Measurements from ENCODE around the gene VSNL1.

VSNL1 gene

DNA sequence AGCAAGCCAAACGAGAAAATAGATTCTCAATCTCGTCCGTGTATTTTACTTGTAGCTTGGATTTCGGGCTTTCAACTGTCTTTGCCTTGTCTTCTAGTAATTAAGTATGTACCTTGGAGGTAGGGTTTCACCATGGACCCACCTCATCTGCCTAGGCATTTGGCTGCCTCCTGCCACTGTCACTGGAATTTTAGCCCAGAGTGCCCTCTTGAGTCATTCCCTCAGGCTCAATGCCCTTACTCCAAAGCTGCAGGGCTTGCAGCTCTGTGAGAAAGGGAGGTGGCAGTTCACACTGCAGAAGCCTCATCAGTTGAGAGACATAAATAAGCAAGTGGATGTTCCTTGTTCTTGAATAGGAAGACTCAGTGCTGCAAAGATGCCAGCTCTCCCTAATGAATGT lies 89.6 kb downstream of the VSNL1 start:
- Mint-ChIP-seq H3K4me1 (no peaks in the 10 kb centered on the region), H3K27ac (no peak overlapping the region), H3K4me3 (no peak overlapping the region), H3K9me3 (no peaks in the 10 kb centered on the region), H3K27me3 (peaks cover 8% of the 10 kb centered on the region)
- ATAC-seq = no peak
- no peak for DNase-seq

DNA sequence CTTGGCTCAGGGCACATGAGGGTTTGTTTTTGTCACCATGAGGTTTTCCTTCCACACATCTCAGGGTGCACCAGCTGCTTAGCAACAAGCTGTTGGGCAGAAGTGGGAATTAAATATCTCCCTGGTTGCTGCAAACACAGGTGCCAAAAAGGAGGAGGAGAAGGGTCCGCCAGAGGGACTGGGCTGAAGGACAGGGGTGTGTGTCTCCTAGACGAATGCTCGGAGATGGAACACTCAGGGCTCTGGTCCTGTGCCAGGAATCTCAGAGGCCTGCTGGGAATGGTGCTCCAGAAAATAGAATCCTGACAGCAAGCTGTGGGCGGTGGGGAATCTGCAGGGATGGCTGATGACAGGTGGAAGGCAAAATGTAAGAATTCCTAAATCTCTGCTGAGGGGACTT lies 94.5 kb downstream of the VSNL1 start:
- DNase-seq (no peak), ATAC-seq (no peak)
- no peaks in the 10 kb centered on the region for H3K9me3 Mint-ChIP-seq
- H3K4me1 Mint-ChIP-seq = no peaks in the 10 kb centered on the region
- H3K4me3 Mint-ChIP-seq = no peak overlapping the region
- no peaks in the 10 kb centered on the region for H3K27me3 Mint-ChIP-seq
- H3K27ac Mint-ChIP-seq = no peak overlapping the region

DNA sequence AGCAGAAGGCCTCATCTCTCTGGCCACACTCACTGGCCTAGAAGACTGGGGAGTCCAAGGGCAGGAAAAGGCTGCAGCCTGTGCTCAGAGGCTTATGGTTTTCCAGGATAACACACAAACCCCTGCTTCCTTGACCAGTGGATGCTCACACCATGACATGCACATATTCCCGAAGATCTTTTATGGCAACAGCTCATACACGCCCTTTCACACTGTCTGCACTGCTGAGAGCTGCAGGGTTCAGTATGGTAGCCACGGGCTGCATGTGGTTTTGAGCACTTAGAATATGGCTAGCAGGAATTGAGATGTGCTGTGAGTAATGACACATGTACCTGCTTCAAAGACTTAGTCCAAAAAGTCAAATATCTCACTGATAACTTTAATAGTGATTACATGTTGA lies 95.8 kb downstream of the VSNL1 start:
- Mint-ChIP-seq H3K4me3 (no peak overlapping the region), H3K27me3 (no peaks in the 10 kb centered on the region), H3K9me3 (no peaks in the 10 kb centered on the region), H3K4me1 (no peaks in the 10 kb centered on the region), H3K27ac (no peak overlapping the region)
- DNase-seq = no peak
- no peak for ATAC-seq

DNA sequence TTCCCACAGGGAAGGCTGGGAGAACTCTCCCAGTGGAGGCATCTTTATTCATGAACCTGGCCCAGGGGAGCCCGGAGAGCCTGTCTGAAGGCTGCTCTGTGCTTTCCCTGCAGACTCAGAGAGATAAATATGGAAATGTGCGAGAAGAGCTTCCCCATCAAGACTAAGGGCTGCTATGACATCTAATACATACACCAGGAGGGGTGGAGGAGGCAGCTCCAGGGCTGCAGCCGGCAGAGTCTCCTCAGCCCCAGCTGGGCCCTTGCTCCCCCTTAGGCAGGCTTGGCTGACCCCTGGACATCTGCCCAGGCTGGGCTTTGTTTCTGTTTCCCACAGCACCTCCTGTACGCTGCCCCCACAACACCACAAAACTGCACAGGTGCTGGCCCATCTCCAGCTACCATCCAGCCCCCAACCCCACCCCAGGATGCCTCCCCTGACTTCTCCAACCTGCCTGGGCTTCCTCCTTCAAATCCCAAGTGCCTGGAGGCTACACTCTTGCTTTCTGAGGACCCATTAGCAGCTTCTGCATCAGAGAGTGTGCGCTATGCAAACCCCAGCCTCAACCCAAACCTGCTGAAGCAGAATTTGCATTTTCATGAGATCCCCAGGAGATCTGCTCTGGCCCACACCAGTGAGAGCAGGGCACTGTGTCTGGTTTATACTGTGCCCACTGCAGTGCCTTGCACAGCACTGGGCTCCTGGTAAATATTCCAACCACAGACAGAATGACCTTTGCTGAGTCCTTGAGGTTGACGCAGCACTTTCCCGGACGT lies 96.8 kb downstream of the VSNL1 start:
- DNase-seq (no peak), ATAC-seq (peak; percentile 10)
- H3K4me3 Mint-ChIP-seq = no peak overlapping the region
- no peak overlapping the region for H3K27ac Mint-ChIP-seq
- H3K9me3 Mint-ChIP-seq = no peaks in the 10 kb centered on the region
- H3K27me3 Mint-ChIP-seq = no peaks in the 10 kb centered on the region
- no peaks in the 10 kb centered on the region for H3K4me1 Mint-ChIP-seq

DNA sequence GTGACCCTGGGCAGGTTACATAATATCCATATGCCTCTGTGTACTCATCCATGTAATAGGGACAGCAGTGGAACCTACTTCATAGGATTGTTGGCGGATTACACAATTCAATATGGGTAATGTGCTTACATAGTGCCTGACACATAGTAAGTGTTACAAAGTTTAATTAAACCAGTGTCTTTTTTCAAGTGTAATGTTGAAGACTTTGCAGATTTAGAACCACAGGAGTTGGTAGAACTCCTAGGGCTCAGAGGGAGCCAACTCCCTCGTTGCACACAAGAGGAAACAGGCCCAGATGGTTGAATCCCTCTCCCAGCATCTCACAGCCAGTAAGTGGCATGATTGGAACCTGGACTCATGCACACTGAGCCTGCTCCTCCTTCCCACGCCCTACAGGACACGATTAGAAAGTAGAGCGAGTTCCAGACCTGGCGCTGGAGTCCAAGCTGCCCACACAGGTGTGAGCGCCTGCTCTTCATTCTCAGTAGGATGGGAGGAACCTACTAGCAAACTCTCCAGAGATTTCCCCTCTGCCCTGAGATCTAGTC lies 97.8 kb downstream of the VSNL1 start:
- ATAC-seq = no peak
- Mint-ChIP-seq H3K27ac (no peak overlapping the region), H3K9me3 (no peaks in the 10 kb centered on the region), H3K4me3 (no peak overlapping the region), H3K4me1 (peaks cover 5% of the 10 kb centered on the region), H3K27me3 (no peaks in the 10 kb centered on the region)
- no peak for DNase-seq

DNA sequence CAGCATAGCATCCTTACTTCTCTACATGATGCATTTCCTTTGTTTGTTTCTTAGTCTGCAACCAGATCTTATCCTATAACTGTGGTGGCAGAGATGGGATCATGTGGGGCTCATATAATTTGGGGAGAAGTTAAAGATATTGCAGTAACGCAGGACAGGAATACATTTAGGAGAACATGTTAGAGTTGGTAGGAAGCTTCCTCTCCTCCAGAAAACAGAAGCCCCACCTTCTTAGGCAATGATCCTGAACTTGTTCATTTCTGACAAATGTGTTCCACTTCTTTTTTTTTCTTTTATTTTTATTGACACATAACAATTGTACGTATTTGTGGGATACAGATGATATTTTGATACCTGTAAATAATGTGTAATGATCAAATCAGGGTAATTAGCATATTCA lies 99.9 kb downstream of the VSNL1 start:
- H3K9me3 Mint-ChIP-seq = no peaks in the 10 kb centered on the region
- peaks cover 6% of the 10 kb centered on the region for H3K4me1 Mint-ChIP-seq
- ATAC-seq (no peak), DNase-seq (no peak)
- no peak overlapping the region for H3K27ac Mint-ChIP-seq
- H3K4me3 Mint-ChIP-seq = no peak overlapping the region
- no peaks in the 10 kb centered on the region for H3K27me3 Mint-ChIP-seq

DNA sequence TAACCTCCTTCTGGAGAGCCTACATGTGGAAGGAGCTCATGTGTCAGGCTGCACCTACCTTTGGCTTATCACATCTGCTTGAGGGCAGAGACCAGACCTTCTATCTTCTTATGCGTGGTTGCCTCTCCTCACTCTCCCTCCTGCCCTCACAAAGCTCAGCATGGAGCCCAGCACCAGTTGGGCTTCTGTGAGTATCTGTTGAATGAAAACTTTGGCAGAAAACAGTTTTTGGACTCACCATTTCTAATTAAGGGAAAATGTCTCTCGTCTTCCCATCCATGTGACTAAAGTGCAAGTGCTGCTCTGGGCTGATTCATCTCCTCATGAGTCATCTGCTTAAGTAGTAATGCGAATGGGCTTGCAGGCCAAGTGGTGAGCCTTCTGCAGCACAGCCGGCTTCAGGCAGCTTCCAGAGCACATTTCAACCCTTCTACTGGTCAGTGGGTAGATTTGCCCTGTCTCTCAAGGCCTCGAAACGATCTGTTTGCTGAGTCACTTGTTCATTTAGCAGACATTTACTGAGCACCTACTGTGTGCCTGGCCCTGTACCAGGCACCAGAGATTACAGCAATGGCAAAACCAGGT lies 102.6 kb downstream of the VSNL1 start:
- ATAC-seq = no peak
- Mint-ChIP-seq H3K27me3 (no peaks in the 10 kb centered on the region), H3K4me3 (no peak overlapping the region), H3K9me3 (no peaks in the 10 kb centered on the region), H3K27ac (peak overlapping the region in 1 of 2 donors; percentile 84), H3K4me1 (peaks cover 6% of the 10 kb centered on the region)
- DNase-seq = no peak

DNA sequence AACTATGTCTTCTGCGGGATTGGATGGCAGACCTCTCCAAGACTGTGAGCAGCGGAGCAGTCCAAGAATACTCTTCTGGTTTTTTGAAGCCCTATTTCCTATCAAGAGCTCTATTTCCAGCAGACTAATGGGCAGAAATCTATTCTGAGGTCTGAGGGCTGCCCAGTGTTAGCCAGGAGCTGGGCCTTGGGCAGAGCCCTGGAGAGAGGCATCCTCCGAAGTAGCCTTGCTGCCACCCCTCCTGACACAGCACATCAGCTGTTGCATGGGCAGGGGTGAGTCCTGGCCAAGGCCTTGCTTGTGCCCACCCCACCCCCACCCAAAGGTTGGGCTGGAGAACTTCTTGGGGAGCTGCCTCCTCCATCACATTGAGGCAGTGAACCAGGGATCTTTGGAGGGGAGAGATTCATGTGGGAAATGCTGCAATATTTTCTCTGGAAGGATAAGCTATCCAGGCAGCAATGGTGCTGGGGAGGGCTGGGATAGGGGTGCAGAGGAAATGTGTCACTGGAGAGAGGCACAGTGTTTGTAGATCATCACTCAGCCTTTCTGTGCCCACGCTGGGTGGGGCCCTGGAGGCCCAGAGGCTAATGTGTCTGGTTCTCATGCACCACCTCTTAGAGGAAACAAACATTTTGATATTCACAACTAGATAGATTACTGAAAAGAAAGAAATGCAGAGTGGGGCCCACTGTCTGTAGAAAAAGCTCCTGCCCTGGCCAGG lies 104.7 kb downstream of the VSNL1 start:
- ATAC-seq = no peak
- no peak for DNase-seq
- H3K4me3 Mint-ChIP-seq = no peak overlapping the region
- H3K27ac Mint-ChIP-seq = no peak overlapping the region
- H3K27me3 Mint-ChIP-seq = no peaks in the 10 kb centered on the region
- H3K4me1 Mint-ChIP-seq = peaks cover 6% of the 10 kb centered on the region
- no peaks in the 10 kb centered on the region for H3K9me3 Mint-ChIP-seq

DNA sequence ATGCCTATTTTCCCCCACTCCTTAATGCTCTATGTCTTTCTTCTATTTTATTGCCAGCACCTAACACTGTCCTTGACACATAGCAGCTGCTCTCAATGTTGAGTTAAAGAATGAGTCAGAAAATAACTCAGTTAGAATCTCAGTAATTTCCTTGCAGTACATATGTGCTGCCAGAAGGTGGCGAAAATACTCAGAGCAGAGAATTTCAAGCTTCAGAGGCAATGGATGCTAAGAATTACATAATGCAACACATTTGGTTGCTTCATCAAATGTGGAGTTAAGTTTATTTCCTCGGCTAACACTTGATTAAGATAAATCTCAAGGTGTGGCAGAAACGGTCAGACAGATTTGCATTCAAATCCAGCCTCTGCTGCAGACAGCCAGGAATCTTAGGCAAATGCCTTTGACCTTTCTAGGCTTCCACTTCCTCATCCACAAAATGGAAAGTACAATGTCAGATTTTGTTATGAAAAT lies 105.6 kb downstream of the VSNL1 start:
- ATAC-seq = peak; percentile 74
- H3K27ac Mint-ChIP-seq = peak overlapping the region in 1 of 2 donors; percentile 5
- peaks cover 6% of the 10 kb centered on the region for H3K4me1 Mint-ChIP-seq
- H3K27me3 Mint-ChIP-seq = no peaks in the 10 kb centered on the region
- DNase-seq = peak; percentile 47 to 55
- no peak overlapping the region for H3K4me3 Mint-ChIP-seq
- no peaks in the 10 kb centered on the region for H3K9me3 Mint-ChIP-seq

DNA sequence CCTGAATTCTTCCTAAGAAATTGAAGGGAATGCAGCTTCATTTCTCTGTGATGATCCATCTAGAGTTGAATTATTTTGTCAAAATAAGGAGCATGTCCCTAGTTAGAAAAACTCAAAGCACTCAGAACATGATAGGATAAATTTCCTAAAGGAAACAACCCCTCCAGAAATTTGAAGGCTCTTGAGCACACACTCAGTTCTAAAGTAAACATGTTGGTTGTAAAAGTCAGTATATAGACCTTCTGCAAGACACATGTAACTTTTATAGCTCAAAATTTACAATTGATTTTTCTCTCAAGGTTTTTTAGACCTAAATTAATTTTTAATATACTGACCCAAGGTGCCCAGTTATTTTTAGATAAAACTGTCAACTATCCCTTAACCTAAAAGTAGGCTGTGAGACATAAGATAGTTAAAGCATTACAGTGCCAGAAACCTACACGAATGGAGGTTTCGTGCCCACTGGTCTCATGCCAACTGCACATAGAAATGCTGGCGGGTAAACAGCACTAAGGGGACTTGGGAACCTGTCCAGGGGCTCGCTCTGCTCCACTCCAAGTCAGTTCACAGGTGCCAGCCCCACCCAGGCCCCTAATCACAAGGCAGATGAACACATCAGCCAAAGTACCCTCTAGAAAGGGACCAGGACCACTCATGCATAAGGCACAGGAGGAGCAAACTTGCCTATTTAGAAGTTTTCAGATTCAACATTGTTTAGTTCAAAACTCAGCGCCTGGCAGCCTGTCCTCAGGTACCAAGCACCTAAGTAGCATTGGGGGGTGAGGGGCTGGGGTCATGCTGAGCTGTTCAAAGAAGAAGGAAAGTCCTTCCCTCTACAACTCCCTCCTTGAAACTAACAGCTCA lies 106.6 kb downstream of the VSNL1 start:
- no peak overlapping the region for H3K27ac Mint-ChIP-seq
- ATAC-seq (no peak), DNase-seq (no peak)
- no peaks in the 10 kb centered on the region for H3K9me3 Mint-ChIP-seq
- peaks cover 6% of the 10 kb centered on the region for H3K4me1 Mint-ChIP-seq
- H3K27me3 Mint-ChIP-seq = no peaks in the 10 kb centered on the region
- H3K4me3 Mint-ChIP-seq = no peak overlapping the region

DNA sequence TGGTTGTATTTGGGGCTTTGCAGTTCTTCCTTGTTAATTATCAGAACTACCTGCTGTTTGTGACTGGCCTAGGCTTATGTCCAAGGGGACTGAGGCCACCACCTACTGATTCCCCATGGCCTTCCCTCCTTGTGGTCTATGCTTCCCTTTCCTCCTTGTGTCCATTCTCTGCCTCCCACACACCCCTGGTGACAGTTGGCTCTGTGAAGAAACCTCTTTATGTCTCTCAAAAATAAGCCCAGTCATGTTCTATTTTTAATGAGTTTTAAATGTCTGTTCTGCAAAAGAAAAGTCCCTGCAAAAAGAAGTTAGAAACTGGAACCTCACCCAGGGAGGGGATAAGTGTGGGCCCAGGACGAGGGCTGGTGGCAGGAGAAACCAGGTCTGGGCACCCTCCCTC lies 108.1 kb downstream of the VSNL1 start:
- no peak for DNase-seq
- no peak for ATAC-seq
- Mint-ChIP-seq H3K9me3 (no peaks in the 10 kb centered on the region), H3K4me1 (no peaks in the 10 kb centered on the region), H3K27me3 (no peaks in the 10 kb centered on the region), H3K27ac (no peak overlapping the region), H3K4me3 (no peak overlapping the region)

DNA sequence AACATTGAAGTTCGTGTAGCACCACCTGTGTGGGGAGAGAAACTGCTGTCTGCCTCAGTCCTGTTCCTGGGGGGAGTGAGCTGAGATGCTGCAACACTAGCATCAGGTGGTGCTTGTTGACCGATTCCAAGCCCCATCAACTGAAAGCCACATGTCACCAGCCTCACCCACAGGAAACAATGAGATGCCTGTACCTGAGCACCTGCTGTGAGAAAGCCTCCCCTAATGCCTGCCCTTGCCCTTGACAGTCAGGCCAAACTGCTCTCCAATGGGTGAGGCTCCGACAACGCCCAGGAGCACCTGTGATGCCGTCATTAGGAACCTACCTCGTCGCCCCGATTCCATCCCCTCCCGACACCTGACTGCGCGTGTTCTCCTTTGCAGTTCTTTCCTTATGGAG lies 108.5 kb downstream of the VSNL1 start:
- DNase-seq = no peak
- H3K9me3 Mint-ChIP-seq = no peaks in the 10 kb centered on the region
- H3K27ac Mint-ChIP-seq = no peak overlapping the region
- no peaks in the 10 kb centered on the region for H3K4me1 Mint-ChIP-seq
- H3K27me3 Mint-ChIP-seq = no peaks in the 10 kb centered on the region
- peak; percentile 8 for ATAC-seq
- no peak overlapping the region for H3K4me3 Mint-ChIP-seq

DNA sequence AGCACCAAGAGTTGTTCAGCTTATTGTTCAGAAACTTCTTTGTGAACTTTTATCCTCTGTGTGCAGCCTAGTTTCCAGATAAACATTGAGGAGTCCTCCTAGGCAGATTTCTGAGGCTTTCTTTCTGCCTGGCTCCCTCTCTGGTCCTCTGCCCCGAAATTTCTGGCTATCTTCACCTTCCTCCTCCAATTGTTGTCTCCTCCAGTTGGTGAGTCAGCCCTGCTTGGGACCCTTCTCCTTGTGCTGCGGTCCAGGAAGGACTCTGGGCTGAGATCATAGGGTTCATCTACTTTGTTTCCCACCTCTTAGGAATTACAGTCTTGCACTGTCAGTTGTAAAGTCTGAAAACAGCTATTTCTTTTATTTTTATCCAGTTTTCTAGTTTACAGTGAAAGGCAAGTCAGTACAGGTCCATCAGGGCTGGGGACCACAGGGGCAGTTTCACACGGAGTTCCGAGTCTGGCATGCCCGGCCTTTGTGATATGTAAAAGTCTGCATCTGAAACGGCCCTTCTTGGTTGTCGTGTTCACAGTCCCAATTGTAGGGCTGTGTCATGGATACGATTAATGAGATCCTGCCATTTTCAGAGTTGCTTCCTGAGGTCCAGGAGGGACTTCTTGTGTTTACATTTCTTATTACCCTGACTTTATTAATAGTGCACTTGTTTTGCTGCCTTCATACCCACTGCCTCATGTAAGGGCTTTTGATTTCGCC lies 112.3 kb downstream of the VSNL1 start:
- Mint-ChIP-seq H3K9me3 (no peaks in the 10 kb centered on the region), H3K27ac (no peak overlapping the region), H3K4me1 (no peaks in the 10 kb centered on the region), H3K4me3 (no peak overlapping the region), H3K27me3 (no peaks in the 10 kb centered on the region)
- DNase-seq (no peak), ATAC-seq (no peak)

DNA sequence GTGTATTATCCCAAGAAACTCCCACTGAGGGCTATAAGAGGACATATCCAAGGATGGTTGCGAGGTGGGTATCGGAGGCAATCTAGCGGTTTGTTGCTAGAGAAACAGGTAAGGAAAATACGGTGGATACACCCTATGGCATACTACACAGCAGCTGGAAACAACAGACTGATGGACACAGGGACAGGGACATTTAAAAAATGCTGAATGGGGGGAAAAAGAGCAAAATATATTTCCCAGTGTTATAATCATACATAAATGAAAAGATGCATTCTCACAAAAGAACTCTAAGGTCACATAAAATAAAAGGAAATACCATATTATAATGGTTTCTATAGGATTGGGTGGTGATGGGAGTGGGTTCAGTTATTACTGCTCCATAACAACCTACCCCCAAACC lies 117.3 kb downstream of the VSNL1 start:
- Mint-ChIP-seq H3K27me3 (no peaks in the 10 kb centered on the region), H3K4me1 (no peaks in the 10 kb centered on the region), H3K4me3 (no peak overlapping the region), H3K9me3 (no peaks in the 10 kb centered on the region), H3K27ac (peak overlapping the region in 1 of 2 donors; percentile 47)
- DNase-seq = no peak
- no peak for ATAC-seq

All from stimulated activated naive CD8-positive, alpha-beta T cell treated with anti-CD3 and anti-CD28 coated beads, Interleukin-15, amount 100 ng/mL, for 72 hours (primary cell).